Measurements from ENCODE around the gene FAM180A. TPM values are rescaled to one million over a fixed set of nuclear protein-coding genes. Genes with fewer than 3 reads are reported as not detected.

FAM180A gene
- polyA plus RNA-seq, 1 of the 3 experiments (the other 2 are of a cell fraction): 0.08 TPM

DNA sequence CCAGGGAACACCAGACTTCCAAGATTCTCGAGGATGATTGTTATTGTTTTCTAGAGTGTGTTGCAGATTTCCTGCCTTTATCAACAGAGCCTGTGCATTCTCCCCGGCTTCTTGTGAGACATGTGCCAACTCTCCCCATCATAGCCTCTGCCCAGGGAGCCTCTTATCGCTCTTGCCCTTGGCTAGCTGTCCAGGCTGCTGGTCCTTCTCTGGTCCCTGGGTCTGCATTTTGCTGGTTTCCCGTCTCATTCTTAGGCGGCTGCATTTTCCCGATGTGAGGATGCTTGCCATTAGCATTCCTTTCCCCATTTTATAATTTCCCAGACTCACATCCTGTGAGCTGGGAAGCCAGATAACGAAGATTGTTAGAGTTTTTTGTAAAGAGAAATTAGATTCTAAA lies 35.8 kb downstream of the FAM180A start:
- DNase-seq: peak; percentile 85
- H4K20me1 ChIP-seq (ENCODE audit: insufficient read depth): no peaks in the 10 kb centered on the region
- peaks cover 43% of the 10 kb centered on the region for H3F3A ChIP-seq (replicated peaks; ENCODE audit: insufficient read depth)
- peaks cover 38 to 48% of the 10 kb centered on the region in 2 experiments for H3K4me1 ChIP-seq (ENCODE audit: control insufficient read depth in 1 of 2, insufficient read depth in 2 of 2, low read depth in 1 of 2, low read length in 1 of 2)
- 36% methylated on average over 7 of the region's 7 CpGs for WGBS (ENCODE audit: low lambda C conversion rate)
- POLR2A ChIA-PET: interaction anchor here (0.9 kb wide), 1 partner anchor 50 kb away, joined by 3 read pairs; the partner anchor contains the start of gene STMP1
- peak overlapping the region; percentile 4; the same call in 1 of the 2 replicates for H3K4me2 ChIP-seq
- no peaks in the 10 kb centered on the region for H3K36me3 ChIP-seq (replicated peaks in 1 of 2; ENCODE audit: control insufficient read depth in 1 of 2, insufficient read depth in 2 of 2, low read length in 1 of 2)
- CTCF ChIA-PET: interaction anchor here (0.9 to 11.2 kb wide), 11 partner anchors 14 to 359 kb away, joined by 3 to 153 read pairs (median 4); partner anchors contain the start of gene STMP1
- no peaks in the 10 kb centered on the region for H3K9me3 ChIP-seq
- no peak overlapping the region for H3K4me3 ChIP-seq (ENCODE audit: low read depth in 2 of 2, low read length in 1 of 2)
- no peaks in the 10 kb centered on the region for H3K27me3 ChIP-seq (ENCODE audit: insufficient read depth)
- TF ChIP-seq FOXJ3 (CRISPR knock-in tag; IDR thresholded peaks at IDR 0.05) (peak; percentile 12; the same call in 1 of the 2 replicates), RFX5 (IDR thresholded peaks at IDR 0.05; ENCODE audit: low read length) (no peak), ELF1 (IDR thresholded peaks at IDR 0.05) (no peak), EZH2phosphoT487 (IDR thresholded peaks at IDR 0.05; ENCODE audit: borderline replicate concordance, low read depth) (no peak), NFIC (IDR thresholded peaks at IDR 0.05; ENCODE audit: borderline replicate concordance) (peak; percentile 6; the same call in 1 of the 2 replicates), GATA2 (CRISPR knock-in tag; IDR thresholded peaks at IDR 0.05) (peak; percentile 75), RCOR1 (IDR thresholded peaks at IDR 0.05; ENCODE audit: low read length) (peak; percentile 57; the same call in 1 of the 2 replicates), EP300 (IDR thresholded peaks at IDR 0.05; ENCODE audit: borderline replicate concordance in 1 of 2, low read depth in 1 of 2, low read length in 1 of 2) (peak in 1 of 2 experiments; percentile 59; a peak in 1 of 4 replicates), MXI1 (IDR thresholded peaks at IDR 0.05; ENCODE audit: low read depth, low read length) (peak; percentile 11)
- TF ChIP-seq, protein P1, sequence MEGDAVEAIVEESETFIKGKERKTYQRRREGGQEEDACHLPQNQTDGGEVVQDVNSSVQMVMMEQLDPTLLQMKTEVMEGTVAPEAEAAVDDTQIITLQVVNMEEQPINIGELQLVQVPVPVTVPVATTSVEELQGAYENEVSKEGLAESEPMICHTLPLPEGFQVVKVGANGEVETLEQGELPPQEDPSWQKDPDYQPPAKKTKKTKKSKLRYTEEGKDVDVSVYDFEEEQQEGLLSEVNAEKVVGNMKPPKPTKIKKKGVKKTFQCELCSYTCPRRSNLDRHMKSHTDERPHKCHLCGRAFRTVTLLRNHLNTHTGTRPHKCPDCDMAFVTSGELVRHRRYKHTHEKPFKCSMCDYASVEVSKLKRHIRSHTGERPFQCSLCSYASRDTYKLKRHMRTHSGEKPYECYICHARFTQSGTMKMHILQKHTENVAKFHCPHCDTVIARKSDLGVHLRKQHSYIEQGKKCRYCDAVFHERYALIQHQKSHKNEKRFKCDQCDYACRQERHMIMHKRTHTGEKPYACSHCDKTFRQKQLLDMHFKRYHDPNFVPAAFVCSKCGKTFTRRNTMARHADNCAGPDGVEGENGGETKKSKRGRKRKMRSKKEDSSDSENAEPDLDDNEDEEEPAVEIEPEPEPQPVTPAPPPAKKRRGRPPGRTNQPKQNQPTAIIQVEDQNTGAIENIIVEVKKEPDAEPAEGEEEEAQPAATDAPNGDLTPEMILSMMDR (IDR thresholded peaks at IDR 0.05): no peak
- TF ChIP-seq, protein P2, sequence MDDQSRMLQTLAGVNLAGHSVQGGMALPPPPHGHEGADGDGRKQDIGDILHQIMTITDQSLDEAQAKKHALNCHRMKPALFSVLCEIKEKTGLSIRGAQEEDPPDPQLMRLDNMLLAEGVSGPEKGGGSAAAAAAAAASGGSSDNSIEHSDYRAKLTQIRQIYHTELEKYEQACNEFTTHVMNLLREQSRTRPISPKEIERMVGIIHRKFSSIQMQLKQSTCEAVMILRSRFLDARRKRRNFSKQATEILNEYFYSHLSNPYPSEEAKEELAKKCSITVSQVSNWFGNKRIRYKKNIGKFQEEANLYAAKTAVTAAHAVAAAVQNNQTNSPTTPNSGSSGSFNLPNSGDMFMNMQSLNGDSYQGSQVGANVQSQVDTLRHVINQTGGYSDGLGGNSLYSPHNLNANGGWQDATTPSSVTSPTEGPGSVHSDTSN (IDR thresholded peaks at IDR 0.05): no peak
- H2AFZ ChIP-seq (ENCODE audit: low read depth): peak overlapping the region; percentile 14; the same call in 1 of the 2 replicates
- H3K27ac ChIP-seq (ENCODE audit: low read depth in 2 of 2, low read length in 1 of 2): peak overlapping the region; percentile 87 to 93
- H3K9ac ChIP-seq: no peak overlapping the region
- H3K79me2 ChIP-seq (ENCODE audit: insufficient read depth): no peaks in the 10 kb centered on the region
- no peaks in the 10 kb centered on the region for H3K9me2 ChIP-seq

DNA sequence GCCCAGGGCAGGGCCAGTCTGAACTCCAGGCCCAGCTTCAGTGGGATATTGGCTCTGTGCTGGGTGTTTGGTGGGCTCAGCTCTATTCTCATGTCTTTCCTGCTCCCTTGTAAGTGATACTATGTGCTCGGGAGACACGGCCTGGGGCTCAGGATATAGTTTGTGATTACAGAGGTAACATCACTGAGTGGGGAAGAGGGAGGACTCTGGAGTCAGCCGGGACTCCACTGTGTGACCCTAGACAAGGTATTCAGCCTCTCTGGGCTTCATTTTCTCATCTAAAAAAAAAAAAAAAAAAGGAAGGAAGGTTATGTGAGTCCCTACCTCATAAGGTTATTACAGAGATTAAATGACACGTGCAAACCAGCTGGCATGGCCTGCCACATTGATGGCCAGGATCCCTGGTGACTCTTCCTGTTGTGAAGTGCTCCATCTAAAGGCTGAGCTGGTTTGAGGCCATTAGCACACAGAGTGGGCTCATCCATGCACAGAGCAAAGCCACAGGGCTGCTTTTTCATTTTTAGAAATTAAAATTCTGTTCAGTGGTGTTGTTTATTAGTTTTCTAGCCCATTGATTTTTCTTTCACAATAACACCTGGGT lies 36.3 kb downstream of the FAM180A start:
- ChIA-PET POLR2A (interaction anchor here (0.8 to 0.9 kb wide), 2 partner anchors 11 to 50 kb away, joined by 3 to 4 read pairs; partner anchors contain the start of gene STMP1), CTCF (interaction anchor here (0.9 to 11.2 kb wide), 21 partner anchors 8 to 359 kb away, joined by 3 to 153 read pairs (median 5); partner anchors contain the start of gene STMP1)
- H3K4me2 ChIP-seq: peak overlapping the region; percentile 4; the same call in 1 of the 2 replicates
- peak overlapping the region; percentile 87 to 93; a peak in 3 of 4 replicates for H3K27ac ChIP-seq (ENCODE audit: low read depth in 2 of 2, low read length in 1 of 2)
- H3K9me3 ChIP-seq: no peaks in the 10 kb centered on the region
- H3K27me3 ChIP-seq (ENCODE audit: insufficient read depth): no peaks in the 10 kb centered on the region
- peaks cover 35 to 46% of the 10 kb centered on the region in 2 experiments for H3K4me1 ChIP-seq (ENCODE audit: control insufficient read depth in 1 of 2, insufficient read depth in 2 of 2, low read depth in 1 of 2, low read length in 1 of 2)
- DNase-seq: peak; percentile 81
- H3K9me2 ChIP-seq: no peaks in the 10 kb centered on the region
- H3K36me3 ChIP-seq (replicated peaks in 1 of 2; ENCODE audit: control insufficient read depth in 1 of 2, insufficient read depth in 2 of 2, low read length in 1 of 2): no peaks in the 10 kb centered on the region
- WGBS (ENCODE audit: low lambda C conversion rate): 62% methylated on average over 4 of the region's 4 CpGs
- no peak overlapping the region for H3K4me3 ChIP-seq (ENCODE audit: low read depth in 2 of 2, low read length in 1 of 2)
- peaks cover 41% of the 10 kb centered on the region for H3F3A ChIP-seq (replicated peaks; ENCODE audit: insufficient read depth)
- H3K9ac ChIP-seq: no peak overlapping the region
- H2AFZ ChIP-seq (ENCODE audit: low read depth): peak overlapping the region; percentile 14; the same call in 1 of the 2 replicates
- H4K20me1 ChIP-seq (ENCODE audit: insufficient read depth): no peaks in the 10 kb centered on the region
- no peaks in the 10 kb centered on the region for H3K79me2 ChIP-seq (ENCODE audit: insufficient read depth)
- TF ChIP-seq TAF1 (IDR thresholded peaks at IDR 0.05; ENCODE audit: borderline replicate concordance, low read depth, low read length) (no peak), GATA2 (CRISPR knock-in tag; IDR thresholded peaks at IDR 0.05) (no peak; the same call in 1 of the 2 replicates), POLR2AphosphoS5 (IDR thresholded peaks at IDR 0.05; ENCODE audit: low read depth, low read length) (no peak), RAD21 (IDR thresholded peaks at IDR 0.05; ENCODE audit: low read length) (peak; percentile 47), FOXM1 (IDR thresholded peaks at IDR 0.05; ENCODE audit: low read depth) (no peak), MEF2A (IDR thresholded peaks at IDR 0.05; ENCODE audit: borderline replicate concordance, low read depth) (no peak), EZH2phosphoT487 (IDR thresholded peaks at IDR 0.05; ENCODE audit: borderline replicate concordance, low read depth) (no peak)
- TF ChIP-seq, protein P3, sequence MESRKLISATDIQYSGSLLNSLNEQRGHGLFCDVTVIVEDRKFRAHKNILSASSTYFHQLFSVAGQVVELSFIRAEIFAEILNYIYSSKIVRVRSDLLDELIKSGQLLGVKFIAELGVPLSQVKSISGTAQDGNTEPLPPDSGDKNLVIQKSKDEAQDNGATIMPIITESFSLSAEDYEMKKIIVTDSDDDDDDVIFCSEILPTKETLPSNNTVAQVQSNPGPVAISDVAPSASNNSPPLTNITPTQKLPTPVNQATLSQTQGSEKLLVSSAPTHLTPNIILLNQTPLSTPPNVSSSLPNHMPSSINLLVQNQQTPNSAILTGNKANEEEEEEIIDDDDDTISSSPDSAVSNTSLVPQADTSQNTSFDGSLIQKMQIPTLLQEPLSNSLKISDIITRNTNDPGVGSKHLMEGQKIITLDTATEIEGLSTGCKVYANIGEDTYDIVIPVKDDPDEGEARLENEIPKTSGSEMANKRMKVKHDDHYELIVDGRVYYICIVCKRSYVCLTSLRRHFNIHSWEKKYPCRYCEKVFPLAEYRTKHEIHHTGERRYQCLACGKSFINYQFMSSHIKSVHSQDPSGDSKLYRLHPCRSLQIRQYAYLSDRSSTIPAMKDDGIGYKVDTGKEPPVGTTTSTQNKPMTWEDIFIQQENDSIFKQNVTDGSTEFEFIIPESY (IDR thresholded peaks at IDR 0.05; ENCODE audit: borderline replicate concordance, low read depth): no peak
- TF ChIP-seq, protein P2 (IDR thresholded peaks at IDR 0.05): no peak
